ENCODE measurements around the gene ANKRD33B.
"Not testable (repeated sequence)": the region's sequence is repeated elsewhere in the genome, so short reads cannot be mapped to it uniquely, and the experiment has no call there.

ANKRD33B gene

DNA sequence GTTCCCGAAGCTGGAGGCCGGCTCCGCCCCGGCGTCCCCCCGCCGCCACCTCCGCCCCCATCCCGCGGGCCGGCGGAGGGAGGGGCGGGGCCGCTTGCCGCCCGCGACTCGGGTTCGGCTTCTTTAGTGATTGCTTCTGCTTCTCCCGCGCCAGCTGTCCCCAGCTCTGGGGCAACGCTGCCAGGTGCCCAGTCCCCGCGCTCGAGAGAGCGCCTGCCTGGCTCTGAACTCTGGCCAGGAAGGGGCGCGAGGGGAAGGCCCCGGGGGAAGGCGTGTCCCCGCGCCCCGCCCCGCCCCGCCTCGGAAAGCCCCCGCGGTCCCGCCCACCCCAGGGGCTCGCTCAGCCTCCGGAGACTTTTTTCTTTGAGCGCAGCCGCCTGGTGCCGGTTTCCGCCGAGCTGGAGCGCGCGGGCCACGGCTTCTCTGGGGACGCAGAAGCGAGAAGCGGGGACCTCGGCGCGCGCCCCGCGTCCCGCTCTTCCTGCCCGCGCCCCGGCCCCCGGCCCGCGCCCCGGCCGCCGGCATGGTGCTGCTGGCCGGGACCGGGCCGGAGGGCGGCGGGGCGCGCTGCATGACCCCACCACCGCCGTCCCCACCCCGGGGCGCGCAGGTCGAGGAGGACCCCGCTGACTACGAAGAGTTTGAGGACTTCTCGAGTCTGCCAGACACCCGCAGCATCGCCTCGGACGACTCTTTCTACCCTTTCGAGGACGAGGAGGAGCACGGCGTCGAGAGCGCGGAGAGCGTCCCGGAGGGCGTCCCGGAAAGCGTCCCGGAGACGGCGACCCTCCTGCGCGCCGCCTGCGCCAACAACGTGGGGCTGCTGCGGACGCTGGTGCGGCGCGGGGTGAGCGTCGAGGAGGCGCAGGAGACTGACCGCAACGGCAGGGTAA lies at the start of gene ANKRD33B:
Gene ANKRD33B, plus strand, starts transcription at position 126 of the 893 bp plus-strand sequence. Its CDS starts 398 bp downstream, at position 524.
- peak; percentile 80 for DNase-seq

DNA sequence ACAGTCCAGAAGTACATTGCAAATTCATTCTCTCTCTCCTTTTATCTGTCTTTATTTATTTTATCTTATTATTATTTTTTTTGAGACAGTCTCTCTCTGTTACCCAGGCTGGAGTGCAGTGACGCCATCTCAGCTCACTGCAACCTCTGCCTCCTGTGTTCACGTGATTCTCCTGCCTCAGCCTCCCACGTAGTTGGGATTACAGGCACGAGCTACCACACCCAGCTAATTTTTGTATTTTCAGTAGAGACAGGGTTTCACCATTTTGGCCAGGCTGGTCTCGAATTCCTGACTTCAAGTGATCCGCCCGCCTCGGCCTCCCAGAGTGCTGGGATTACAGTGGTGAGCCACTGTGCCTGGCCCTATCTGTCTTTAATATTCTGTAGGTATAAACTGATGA lies 49.3 kb upstream of the ANKRD33B start:
- DNase-seq, result not testable (repeated sequence)

DNA sequence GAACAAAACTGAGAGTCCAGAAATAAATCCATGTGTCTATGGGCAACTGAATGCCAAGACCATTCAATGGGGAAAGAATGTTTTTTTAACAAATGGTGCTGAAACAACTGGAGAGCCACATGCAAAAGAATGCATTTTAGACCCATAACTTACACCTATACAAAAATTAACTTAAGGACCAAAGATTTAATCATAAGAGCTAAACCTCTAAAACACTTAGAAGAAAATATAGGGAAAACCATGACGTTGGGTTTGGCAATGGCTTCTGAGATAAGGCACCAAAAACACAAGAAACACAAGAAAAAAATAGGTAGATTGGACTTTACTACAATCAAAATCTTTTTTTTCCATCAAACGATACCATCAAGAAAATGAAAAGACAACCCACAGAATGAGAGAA lies 48.4 kb upstream of the ANKRD33B start:
- no peak for DNase-seq

DNA sequence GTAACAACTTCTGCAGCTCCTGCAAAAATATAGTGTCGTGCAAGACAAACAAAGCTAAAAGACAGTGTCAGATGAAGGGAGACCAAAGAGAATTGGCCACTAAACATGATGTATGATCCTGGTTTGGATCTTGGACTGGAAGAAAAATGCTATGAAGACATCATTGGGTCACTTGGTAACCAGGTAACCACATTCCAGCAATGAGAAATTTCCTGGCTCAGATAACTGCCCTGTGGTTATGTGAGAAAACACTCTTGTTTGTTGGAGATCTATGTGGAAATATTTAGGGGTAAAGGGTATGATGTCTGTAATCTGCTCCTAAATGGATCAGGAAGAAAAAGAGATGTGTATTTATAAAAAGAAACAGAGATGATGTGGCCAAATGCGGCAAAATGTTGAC lies 45.5 kb upstream of the ANKRD33B start:
- DNase-seq, result no peak

DNA sequence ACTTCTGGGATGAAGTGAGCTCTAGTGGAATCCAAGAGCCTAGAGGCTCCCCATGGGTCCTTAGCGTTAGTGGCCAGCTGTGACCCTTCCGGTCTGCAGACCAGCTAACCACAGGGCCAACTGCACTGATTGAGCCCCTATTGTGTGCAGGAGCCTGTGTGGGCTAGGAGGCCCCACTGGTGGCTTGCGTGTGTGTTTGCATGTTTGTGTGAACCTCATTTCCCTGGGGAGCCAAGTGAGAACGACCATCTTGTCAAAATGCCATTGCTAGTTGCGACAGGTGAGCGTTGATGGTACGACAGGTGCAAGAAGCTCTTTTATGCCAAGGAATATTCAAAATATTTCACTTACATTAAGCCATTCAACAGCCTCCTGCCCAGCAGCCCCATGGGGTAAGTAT lies 44.1 kb upstream of the ANKRD33B start:
- DNase-seq, result no peak

DNA sequence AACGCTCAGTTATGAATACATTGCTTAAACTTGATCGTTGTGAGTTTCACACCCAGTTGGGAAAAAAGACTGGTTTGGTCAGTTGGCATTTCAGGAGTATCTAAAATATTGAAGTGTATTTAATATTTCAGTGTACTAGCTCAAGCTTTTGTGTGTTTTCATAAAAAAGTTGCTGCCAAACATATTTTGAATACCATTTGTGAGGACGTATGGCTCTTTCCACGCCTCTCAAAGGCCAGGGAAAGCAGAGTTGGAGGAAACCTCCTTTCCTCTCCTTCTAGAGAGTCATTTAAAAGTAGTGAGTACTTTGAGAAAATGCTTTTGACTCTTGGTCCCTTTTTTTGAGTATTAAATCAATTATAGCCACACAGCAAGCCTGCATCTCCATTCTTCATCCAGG lies 43.2 kb upstream of the ANKRD33B start:
- DNase-seq, result no peak

DNA sequence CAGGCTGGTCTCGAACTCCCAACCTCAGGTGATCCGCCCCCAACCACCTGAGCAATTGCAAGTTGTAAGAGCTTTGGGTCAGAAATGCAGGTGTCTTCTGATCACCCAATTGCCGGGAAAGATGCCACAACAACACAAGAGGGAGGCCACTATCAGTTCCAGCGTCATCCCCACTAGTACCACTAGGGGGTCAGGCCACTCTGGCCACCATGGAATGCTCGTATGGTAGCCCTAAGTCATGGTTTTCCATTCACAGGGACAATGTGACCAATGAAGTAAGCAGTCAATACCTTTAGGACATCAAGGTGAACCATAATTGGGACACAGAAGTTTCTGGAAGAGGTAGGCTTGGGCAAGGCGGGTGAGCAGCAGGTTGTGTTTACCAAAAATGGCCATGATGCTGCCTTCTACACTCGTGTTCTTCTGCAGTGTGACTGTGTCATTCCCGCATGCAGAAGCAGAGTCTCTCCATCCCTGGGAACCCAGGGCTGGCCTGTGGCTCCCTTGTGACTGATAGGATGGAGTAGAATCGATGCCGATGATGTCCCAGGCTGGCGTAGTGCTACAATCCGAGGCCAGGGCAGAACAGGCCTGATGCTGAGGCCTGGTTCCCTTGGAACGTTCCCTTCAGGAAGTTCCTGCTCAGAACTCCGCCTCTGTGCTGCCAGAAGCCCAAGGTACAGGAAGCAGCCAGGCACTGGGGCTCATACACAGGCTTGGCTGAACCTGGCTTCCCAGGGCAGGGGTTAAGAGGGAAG lies 42.2 kb upstream of the ANKRD33B start:
- DNase-seq, result no peak

DNA sequence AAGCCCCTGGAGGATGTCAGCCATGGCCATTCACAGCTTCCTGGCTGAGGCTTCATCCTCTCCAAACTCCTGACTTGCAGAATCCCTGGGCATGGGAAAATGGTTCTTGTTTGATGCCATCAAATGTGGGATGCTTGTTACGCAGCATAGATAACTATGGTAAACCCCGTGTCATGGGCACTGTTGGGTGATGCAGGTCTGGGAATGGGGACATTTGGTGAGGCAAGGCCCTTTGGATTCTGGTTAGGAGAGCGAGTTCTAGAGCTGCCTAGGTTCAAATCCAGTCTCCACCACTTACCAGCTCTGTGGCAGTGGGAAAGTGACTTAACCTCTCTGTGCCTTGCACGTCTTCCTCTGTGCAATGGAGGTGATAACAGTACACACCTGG lies 41.7 kb upstream of the ANKRD33B start:
- no peak for DNase-seq

DNA sequence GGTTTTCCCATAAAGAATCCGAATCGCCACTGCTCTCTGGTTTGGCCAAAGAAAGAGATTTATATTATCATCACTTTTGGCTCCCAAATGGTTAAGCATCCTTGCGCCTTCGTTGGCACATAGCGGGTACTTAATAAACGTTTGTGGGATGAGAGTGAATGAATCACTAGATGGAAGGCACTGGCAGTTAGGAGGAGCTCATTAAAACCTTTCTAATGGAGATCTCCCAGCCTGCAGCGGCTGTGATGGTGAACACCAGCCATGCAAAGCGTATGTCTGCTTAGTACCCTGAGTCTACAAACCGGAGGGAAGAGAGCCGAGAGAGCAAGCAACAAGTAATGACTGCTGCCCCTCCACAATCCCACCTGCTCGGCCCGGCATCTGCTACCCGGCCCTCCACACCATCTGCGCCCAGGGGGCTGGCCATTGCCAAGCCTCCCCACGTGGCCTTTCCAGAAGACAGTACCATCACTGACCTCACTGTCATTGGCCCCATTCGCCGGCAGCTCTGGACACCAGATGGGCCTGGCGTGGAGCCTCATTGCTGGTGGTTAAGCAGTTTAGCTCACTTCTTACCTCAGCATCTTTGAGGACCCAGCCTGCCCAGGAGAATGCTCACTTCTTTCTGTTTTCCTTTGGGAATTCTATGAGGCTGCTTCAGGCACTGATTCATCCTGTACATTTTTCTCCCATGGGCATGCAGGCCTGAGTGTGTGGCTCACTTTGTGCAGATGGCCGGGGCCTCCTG lies 39.3 kb upstream of the ANKRD33B start:
- no peak for DNase-seq

DNA sequence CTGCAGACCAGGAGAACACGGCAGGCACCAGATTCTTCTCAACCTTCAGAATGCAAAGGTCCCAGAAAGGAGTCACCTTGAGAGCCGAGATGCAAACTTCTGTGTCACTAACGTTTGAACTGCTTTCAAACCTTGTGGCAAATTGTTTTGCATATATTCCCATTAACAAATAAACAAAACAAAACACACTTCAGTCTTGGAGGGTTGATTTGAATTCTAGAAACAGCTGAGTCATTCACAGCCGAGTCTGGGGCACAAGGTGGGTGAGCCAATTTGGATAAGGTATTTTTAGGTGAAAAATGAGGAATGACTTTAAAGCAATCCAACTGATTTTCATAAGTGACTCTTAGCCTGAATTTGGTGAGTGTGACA lies 38.8 kb upstream of the ANKRD33B start:
- no peak for DNase-seq

DNA sequence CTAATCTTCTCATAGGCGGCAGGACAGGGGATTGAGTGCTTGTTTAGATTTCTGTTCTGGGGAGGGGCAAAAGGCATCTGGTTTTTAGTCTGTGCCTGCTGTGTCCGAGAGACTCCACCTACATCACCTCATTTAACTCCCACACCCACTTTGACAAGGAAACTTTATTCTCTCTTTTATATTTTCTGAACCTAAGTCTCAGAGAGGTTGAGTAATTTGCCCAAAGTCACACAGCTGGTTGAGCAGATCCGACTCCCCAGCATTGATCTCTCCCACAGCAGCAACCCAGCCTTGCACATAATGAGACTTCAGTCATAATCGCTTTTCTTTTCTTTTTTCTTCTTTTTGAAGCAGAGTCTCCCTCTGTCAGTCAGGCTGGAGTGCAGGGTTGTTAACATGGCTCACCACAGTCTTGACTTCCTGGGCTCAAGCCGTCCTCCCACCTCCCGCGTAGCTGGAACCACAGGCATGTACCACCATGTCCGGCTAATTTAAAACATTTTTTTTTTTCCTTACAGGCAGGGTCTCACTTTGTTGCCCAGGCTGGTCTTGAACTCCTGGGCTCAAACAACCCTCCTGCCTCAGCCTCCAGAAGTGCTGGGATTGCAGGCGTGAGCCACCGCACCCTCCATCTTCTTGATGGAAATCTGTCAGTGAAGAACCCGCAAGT lies 36.5 kb upstream of the ANKRD33B start:
- DNase-seq, result no peak

DNA sequence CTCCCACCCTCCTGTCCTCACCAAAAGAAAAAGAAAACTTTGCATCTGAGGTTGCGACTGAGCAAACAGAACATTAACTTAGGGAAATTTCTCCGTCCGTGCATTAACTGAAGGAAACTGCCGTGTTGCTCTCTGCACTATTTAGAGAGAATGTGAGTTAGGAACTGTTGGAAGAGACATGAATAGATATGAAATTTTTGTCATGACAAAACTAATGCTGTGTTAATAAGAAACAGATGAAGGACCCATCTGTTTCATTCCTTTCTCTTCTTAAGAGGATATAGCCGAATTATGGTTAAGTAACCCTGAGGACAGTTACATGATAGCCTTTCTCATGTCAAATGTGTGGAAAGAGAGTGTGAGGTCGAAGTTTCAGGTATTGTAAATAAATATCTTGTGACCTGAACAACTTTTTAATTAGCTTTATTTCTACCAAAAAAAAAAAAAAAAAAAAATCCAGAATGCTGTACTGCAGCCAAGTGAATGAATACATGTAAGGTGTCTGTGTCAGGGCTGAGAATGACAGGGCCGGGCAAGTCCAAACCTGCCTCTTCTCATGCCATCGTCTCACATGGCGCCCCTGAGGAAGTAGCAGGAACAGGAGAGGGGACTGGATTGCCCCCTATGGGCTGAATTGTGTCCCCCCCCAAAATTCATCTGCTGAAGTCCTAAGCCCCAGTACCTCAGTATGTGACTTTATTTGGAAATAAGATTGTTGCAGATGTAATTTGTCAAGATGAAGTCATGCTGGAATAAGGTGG lies 35.6 kb upstream of the ANKRD33B start:
- DNase-seq, result no peak

DNA sequence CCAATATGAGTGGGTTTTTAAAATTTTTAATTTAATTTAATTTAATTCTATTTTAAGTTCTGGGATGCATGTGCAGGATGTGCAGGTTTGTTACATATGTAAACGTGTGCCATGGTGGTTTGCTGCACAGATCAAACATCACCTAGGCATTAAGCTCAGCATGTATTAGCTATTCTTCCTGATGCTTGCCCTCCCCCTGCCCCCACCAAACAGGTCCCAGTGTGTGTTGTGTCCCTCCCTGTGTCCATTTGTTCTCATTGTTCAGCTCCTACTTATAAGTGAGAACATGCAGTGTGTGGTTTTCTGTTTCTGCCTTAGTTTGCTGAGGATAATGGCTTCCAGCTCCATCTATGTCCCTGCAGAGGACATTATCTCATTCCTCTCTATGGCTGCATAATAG lies 35.0 kb upstream of the ANKRD33B start:
- no peak for DNase-seq

DNA sequence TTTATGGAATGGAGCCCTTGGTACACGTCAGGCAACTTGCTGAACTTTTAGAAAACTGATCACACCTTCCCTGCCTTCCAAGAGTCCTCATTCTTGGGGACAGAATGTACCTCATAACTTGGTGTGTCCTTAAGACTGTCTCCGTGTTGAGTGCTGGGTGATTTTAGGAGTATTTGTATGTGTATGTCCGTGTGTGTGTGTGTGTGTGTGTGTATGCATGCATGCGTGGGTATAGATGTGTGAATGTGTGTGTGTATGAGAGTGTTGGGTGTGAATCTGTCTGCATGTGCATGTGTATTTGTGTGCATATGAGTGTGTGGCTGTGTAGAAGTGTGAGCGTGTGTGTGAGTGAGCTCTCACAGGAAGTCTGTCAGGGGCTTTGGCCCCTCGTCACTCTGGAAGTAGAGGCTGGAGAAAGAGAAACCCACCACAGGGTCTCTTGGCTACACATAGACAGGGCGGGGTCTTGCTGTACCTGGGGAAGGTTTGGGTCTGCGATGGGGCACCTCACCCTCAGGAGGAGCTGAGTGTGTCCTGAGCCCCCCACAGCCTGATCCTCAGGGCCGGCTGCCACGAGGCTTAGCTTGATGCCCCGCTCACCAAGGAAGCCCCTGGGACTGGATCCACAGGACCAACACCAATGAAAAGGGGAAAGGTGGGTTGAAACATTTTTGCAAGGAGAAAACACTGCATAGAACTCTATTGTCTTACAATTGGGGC lies 33.1 kb upstream of the ANKRD33B start:
- no peak for DNase-seq

DNA sequence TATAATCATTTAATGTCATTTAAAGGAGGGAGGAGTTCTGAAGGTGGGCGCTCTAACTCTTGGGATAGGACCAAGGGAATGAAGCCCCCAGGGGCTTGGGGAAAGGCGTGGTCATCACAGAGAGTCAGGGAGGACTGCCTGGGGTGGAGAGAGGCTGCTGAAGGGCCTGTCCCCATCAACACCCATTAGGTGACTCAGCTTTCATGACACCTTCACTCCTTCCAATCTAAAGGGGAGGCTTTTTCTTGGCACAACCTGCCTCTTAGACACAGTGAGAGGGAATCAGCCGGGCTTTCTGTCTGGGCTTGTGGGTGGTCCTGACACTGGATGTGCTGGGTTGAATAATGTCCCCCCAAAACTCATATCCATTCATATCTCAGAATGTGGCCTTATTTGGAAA lies 31.4 kb upstream of the ANKRD33B start:
- no peak for DNase-seq

DNA sequence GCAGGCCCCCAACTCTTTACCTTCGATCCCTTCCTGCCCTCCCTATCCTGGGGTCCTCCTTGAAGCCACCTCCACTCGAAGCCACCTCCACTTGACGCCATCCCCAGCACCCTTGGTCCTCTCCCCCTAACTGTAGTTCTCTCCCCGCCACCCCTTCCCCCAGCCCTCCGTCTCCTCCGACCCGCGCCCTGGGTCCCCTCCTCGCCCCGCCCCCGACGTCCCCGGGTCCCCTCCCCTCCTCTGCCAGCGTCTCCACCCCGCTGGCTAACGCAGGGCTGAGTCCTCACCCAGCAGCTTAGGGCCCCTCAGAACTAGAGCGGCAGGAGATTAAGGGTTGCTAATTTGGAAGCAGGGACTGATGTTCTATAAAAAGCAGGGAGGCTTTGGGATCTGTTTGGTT lies 30.6 kb upstream of the ANKRD33B start:
- peak; percentile 12 for DNase-seq

DNA sequence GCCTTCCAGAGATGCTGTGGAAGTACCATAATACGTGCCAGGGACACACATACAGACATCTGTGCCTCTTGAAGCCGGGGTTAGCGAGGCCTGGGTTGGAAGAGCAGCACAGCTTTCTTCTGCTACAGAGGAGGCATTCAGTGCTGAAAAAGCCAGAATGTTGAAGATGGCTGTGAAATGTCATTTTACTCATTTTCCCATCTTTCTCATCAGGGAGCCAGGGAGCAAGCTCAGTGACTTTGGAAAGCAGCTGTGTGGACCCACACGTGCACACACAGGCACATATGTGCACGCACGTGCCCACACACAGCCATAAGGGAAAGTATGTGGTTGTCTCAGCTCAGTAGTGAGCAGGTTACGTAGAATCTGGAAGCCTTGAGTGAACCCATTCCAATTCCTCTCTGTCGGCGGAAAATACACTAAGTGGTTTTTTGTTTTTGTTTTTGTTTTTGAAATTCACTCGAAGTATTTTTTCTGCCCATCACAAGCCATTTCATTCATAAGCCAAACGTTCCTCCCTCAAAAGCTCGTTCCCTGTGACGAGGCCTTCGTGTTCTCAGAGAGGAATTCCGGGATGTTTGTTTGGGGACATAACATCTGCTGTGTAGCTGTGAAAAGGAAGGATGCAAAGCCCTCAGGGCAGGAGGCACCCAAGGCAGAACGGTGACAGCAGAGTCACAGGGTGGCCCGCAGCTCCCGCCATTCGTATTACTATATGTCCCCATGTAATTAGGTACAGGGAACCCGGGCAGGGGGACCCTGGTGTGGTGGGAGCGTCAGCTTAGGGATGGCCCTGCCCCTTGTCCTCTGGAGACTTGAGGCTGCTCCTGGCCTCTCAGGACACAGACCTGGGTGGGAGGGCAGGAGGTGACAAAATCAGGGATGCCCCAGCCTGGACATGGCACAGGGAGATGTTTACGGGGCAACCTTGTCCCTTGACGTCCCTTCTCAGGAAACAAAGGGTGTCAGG lies 29.0 kb upstream of the ANKRD33B start:
- DNase-seq, result no peak

DNA sequence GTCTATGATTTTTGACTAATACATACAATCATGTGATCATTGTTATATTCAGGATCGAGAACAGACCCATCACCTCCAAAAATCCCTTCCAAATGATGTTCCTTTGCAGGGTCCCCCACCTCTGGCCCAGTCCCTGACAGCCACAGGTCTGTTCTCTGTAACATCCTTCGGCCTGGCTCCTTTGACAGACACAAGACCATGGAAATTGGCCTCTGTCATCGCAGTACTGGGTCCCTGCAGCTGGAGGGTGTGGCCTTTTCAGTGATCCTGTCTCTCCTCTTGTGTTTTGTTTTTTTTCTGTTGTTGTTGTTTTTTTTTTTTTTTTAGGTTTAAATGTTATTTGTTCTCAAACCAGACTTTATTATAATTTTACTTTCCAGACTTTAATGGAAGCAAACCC lies 27.4 kb upstream of the ANKRD33B start:
- DNase-seq, result no peak

DNA sequence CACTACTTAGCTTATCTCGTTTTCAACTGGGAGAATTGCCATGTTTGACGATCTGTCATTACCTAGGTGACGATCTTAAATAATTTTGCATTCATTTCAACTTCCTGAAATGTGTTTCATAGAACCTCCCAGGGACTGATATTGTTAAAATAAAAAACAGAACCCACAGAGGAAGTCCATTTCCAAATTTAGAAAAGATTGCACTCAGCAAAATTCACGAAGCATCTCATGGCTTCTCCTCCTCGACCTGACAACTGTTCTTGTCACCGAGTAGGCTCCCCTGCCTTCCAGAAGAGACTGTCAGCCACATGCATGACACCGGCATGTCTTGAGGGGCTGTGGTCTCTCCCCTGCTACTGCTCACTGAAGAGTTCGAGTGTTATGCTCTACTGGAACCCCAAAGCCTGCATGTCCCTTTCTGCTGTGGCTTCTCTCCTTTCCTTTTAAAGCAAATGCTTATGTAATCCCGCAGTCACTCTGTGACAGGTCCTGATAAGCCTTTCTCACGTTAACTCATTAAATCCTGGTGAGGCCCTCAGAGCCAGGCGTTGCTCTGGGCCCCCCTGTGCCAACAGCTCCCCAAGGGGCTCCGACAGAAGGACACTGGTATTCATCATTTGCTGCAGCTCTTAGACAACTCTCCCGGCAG lies 26.8 kb upstream of the ANKRD33B start:
- no peak for DNase-seq

DNA sequence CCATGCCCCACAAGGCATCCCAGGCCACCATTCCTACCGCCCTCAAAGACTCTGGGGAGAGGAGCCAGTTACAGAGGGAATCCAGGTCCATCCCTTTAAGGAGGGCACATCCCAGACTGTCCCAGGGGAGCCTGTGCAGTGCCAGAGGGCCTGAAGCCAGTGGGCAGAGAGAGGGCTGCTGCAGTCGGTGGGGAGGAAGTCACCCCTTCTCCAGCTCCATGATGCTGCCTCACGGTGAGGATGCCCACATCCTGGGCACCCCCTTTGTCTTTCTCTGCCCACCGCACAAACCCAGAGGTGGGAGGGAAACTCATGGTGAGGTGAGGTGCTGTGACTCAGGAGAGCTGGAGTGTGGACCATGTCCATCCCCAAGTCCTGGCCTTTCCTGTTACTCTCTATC lies 26.2 kb upstream of the ANKRD33B start:
- DNase-seq, result no peak
